Spleen (tissue), 11 donors: ENCODE measurements around the gene GPER1. TPM values are rescaled to one million over a fixed set of nuclear protein-coding genes. Genes with fewer than 3 reads are reported as not detected.

Source experiments
- DNase-seq: peaks from one replicate; pipeline ENCODE4 v3.0.0-alpha.2; 2020
- H3K27ac ChIP-seq, 8 donors: fragments of 200-600 bp; sonication (generic) in 7 of 8; 1 replicate in 4 of 8; 2 replicates in 4 of 8; pipeline versions ENCODE4 v1.5.0 to v1.8.0; 2016 to 2021; ENCODE audit warnings: inconsistent platforms in 4 of 8, mild to moderate bottlenecking in 4 of 8, moderate library complexity in 1 of 8
- H3K27me3 ChIP-seq, 7 donors: fragments of 200-600 bp; sonication (generic) in 6 of 7; replicated peaks in 1 of 7; 1 replicate in 4 of 7; 2 replicates in 3 of 7; pipeline versions ENCODE4 v1.5.0 to v1.8.0; 2016 to 2021; ENCODE audit warnings: inconsistent platforms in 3 of 7, mild to moderate bottlenecking in 1 of 7
- H3K36me3 ChIP-seq, 6 donors: fragments of 200-600 bp; sonication (generic) in 5 of 6; 1 replicate in 4 of 6; 2 replicates in 2 of 6; pipeline versions ENCODE4 v1.5.0 to v1.8.0; 2016 to 2021; ENCODE audit warnings: inconsistent platforms in 2 of 6
- H3K4me1 ChIP-seq, 6 donors: fragments of 200-600 bp; sonication (generic) in 5 of 6; 1 replicate in 3 of 6; 2 replicates in 3 of 6; pipeline versions ENCODE4 v1.5.0 to v1.8.0; 2016 to 2021; ENCODE audit warnings: inconsistent platforms in 3 of 6
- H3K4me3 ChIP-seq, 8 donors: fragments of 200-600 bp; sonication (generic) in 7 of 8; 1 replicate in 4 of 8; 2 replicates in 4 of 8; pipeline versions ENCODE4 v1.5.0 to v1.8.0; 2016 to 2021; ENCODE audit warnings: inconsistent platforms in 4 of 8, mild to moderate bottlenecking in 4 of 8, moderate library complexity in 2 of 8
- H3K9me3 ChIP-seq, 8 donors: fragments of 200-600 bp; sonication (generic) in 7 of 8; 1 replicate in 4 of 8; 2 replicates in 4 of 8; pipeline versions ENCODE4 v1.5.0 to v1.8.0; 2016 to 2021; ENCODE audit warnings: inconsistent platforms in 4 of 8
- POLR2A ChIP-seq, 3 donors: fragments of 450-650 bp; IDR thresholded peaks; one replicate each; pipeline ENCODE4 v1.5.1; 2017; ENCODE audit warnings: antibody characterized with exemption in 3 of 3, mild to moderate bottlenecking in 1 of 3
- POLR2AphosphoS5 ChIP-seq, 3 donors: sonication (generic); formaldehyde crosslinking; IDR thresholded peaks; one replicate each; pipeline ENCODE4 v1.5.1; 2017; ENCODE audit warnings: antibody characterized with exemption in 3 of 3
- WGBS, 5 donors: extraction: QIAGEN DNeasy Blood & Tissue Kit in 3 of 5; methylation state at CpG; one replicate each; pipeline versions ENCODE4 v1.1.5 to v1.1.7; 2013 to 2018; 5-methylcytosine and 5-hydroxymethylcytosine counted together
- intact Hi-C: fragments of 100-400 bp; cut with DNase I; formaldehyde crosslinking; loops from one replicate; pipeline ENCODE4 v1.15.0; 2023; ENCODE audit warnings: low total_unique reads
- polyA plus RNA-seq, 3 donors: library from polyadenylated mRNA; stranded (reverse); fragments of 200-250 nt; gene quantifications; one replicate each; pipeline ENCODE4 v1.2.1, GENCODE V29; 2013
- total RNA-seq, 7 donors: library from RNA; depleted of rRNA in 3 of 7; stranded (reverse); fragments of >200 nt in 3 of 7; fragmentation: NEBNext Ultra II Directional in 4 of 7; extraction: Animal tissue kit (Norgen Biotek cat#: 25700) in 4 of 7; gene quantifications; one replicate each; pipeline versions ENCODE4 v1.1.0 to v1.2.1, GENCODE V29; 2016 to 2021
- TF ChIP-seq, protein P1 (sequence below), 11 experiments: fragments of 200-600 bp in 7 of 11; fragments of 450-650 bp in 4 of 11; sonication (generic) in 4 of 11; IDR thresholded peaks in 8 of 11; conservative IDR thresholded peaks in 3 of 11; 1 replicate in 7 of 11; 2 replicates in 4 of 11; pipeline versions ENCODE4 v1.4.0 to v1.8.0; 2016 to 2021; ENCODE audit warnings: antibody characterized with exemption in 11 of 11, inconsistent platforms in 4 of 11, mild to moderate bottlenecking in 1 of 11
- donor health status: healthy with polysubstance abuse.
- donor health status: DM: no; HTN: no; CAD: no; lungs with moderate emphysema.
- donor health status: DM: no; HTN: no; CAD: no.
- donor health status: Bipolar disorder and iron deficiency.
- donor health status: healthy.
- donor health status: DM: no; HTN: no; CAD: no.
- donor health status: DM: yes; HTN: yes; CAD: no.

GPER1 gene
- total and polyA plus RNA-seq, 10 donors = 3.0 to 14.2 (median 6.1) TPM

DNA sequence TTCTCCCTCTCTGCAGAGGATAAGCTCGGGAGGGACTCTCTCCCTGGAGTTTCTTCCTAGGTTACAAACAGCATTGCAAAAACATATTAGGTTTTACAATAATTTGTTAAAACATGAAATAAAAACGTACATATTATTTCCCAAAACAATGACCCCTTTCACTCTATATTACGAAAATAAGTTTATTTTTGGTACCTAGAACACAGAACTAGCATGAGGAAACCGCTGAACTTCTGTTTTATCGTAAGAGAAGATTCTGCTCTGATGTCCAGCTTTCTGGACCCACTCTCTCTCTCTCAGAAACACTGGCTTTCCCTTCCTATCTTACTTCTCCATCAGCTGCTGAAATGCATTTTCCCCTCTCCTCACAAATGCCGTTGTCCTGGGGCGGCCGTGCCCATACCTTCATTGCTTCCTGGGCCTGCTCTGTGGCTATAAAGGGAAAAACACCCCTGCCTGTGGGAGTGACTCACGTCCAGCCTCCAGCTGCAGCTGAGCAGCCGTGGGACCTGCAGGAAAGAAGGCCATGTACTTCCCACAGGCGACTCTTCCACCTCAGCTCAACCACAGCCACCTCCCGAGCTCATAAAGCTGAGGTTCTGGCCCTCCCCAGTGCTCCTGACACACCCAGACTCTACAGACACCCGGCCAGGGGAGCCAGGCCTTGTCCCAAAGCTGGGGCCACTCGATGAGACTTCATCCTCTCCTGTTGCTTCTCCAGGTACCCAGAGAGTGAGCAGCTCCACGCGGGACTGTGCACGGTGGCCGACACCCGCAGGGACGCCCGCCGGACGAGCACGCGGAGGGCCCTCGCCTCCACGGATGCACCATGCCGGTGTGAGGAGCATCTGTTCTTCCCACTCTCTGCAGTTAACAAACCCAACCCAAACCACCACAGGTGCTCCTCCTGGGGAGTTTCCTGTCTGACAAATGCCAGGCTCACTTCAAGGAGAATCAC is 3.1 kb downstream of the GPER1 start:
- peak overlapping the region in 4 of 8 donors; percentile 2 to 62 (median 59) for H3K27ac ChIP-seq
- WGBS, 5 donors = 79 to 88% (median 82%) methylated on average over 15 to 28 of the region's 28 CpGs
- intact Hi-C loops = no loop called here
- TF ChIP-seq POLR2A (IDR thresholded peaks at IDR 0.05) (no peak), POLR2AphosphoS5 (IDR thresholded peaks at IDR 0.05) (no peak)
- TF ChIP-seq, protein P1, sequence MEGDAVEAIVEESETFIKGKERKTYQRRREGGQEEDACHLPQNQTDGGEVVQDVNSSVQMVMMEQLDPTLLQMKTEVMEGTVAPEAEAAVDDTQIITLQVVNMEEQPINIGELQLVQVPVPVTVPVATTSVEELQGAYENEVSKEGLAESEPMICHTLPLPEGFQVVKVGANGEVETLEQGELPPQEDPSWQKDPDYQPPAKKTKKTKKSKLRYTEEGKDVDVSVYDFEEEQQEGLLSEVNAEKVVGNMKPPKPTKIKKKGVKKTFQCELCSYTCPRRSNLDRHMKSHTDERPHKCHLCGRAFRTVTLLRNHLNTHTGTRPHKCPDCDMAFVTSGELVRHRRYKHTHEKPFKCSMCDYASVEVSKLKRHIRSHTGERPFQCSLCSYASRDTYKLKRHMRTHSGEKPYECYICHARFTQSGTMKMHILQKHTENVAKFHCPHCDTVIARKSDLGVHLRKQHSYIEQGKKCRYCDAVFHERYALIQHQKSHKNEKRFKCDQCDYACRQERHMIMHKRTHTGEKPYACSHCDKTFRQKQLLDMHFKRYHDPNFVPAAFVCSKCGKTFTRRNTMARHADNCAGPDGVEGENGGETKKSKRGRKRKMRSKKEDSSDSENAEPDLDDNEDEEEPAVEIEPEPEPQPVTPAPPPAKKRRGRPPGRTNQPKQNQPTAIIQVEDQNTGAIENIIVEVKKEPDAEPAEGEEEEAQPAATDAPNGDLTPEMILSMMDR (IDR thresholded peaks at IDR 0.05 in 8 of 11, conservative IDR thresholded peaks at IDR 0.05 in 3 of 11) = no peak
- DNase-seq = no peak
- no peaks in the 10 kb centered on the region for H3K27me3 ChIP-seq
- H3K36me3 ChIP-seq = peaks cover 0 to 31% (median 8%) of the 10 kb centered on the region in 6 donors
- H3K9me3 ChIP-seq = no peaks in the 10 kb centered on the region
- H3K4me1 ChIP-seq = peaks cover 12 to 53% (median 31%) of the 10 kb centered on the region in 6 donors
- no peak overlapping the region for H3K4me3 ChIP-seq

DNA sequence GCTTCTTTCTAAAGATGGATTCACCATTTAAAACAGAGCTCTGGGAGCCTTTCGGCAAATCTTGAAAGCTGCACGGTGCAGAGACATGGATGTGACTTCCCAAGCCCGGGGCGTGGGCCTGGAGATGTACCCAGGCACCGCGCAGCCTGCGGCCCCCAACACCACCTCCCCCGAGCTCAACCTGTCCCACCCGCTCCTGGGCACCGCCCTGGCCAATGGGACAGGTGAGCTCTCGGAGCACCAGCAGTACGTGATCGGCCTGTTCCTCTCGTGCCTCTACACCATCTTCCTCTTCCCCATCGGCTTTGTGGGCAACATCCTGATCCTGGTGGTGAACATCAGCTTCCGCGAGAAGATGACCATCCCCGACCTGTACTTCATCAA is 3.7 kb downstream of the GPER1 start:
- Histone ChIP-seq H3K27me3 (no peaks in the 10 kb centered on the region), H3K36me3 (peaks cover 0 to 31% (median 8%) of the 10 kb centered on the region in 6 donors), H3K4me1 (peaks cover 5 to 52% (median 24%) of the 10 kb centered on the region in 6 donors), H3K27ac (peak overlapping the region in 3 of 8 donors; percentile 28 to 61 (median 57)), H3K9me3 (no peaks in the 10 kb centered on the region), H3K4me3 (no peak overlapping the region)
- intact Hi-C loops = no loop called here
- TF ChIP-seq POLR2A (IDR thresholded peaks at IDR 0.05) (no peak), POLR2AphosphoS5 (IDR thresholded peaks at IDR 0.05) (no peak)
- TF ChIP-seq, protein P1 (IDR thresholded peaks at IDR 0.05 in 8 of 11, conservative IDR thresholded peaks at IDR 0.05 in 3 of 11) = no peak
- no peak for DNase-seq
- 95 to 97% (median 96%) methylated on average over 18 of the region's 18 CpGs for WGBS, 5 donors

DNA sequence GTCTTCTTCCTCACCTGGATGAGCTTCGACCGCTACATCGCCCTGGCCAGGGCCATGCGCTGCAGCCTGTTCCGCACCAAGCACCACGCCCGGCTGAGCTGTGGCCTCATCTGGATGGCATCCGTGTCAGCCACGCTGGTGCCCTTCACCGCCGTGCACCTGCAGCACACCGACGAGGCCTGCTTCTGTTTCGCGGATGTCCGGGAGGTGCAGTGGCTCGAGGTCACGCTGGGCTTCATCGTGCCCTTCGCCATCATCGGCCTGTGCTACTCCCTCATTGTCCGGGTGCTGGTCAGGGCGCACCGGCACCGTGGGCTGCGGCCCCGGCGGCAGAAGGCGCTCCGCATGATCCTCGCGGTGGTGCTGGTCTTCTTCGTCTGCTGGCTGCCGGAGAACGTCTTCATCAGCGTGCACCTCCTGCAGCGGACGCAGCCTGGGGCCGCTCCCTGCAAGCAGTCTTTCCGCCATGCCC is 4.3 kb downstream of the GPER1 start:
- intact Hi-C loops = no loop called here

More for the DNA sequence above, 4.3 kb downstream of the GPER1 start:
- H3K36me3 ChIP-seq = peaks cover 0 to 31% (median 8%) of the 10 kb centered on the region in 6 donors
- TF ChIP-seq, protein P1 (IDR thresholded peaks at IDR 0.05 in 8 of 11, conservative IDR thresholded peaks at IDR 0.05 in 3 of 11) = no peak
- peak in 1 of 3 donors; percentile 6 for TF ChIP-seq POLR2AphosphoS5 (IDR thresholded peaks at IDR 0.05)
- peaks cover 0 to 50% (median 19%) of the 10 kb centered on the region in 6 donors for H3K4me1 ChIP-seq
- no peaks in the 10 kb centered on the region for H3K9me3 ChIP-seq
- WGBS, 5 donors = 94 to 97% (median 95%) methylated on average over 37 to 40 of the region's 40 CpGs
- no peak for DNase-seq
- no peak overlapping the region for H3K4me3 ChIP-seq
- no peak overlapping the region for H3K27ac ChIP-seq
- no peaks in the 10 kb centered on the region for H3K27me3 ChIP-seq
